RCC 7860 (cell line): ENCODE measurements around the gene FAM209A.
"Not testable (repeated sequence)": the region's sequence is repeated elsewhere in the genome, so short reads cannot be mapped to it uniquely, and the experiment has no call there.

ENCODE experiments used
- DNase-seq: peaks from one replicate; pipeline ENCODE4 v3.0.0-alpha.2; 2015; ENCODE audit warnings: low spot score
- FAIRE-seq: peaks from 2 replicates; lab custom pipeline; 2012; peaks lifted over from hg19 to GRCh38; lab: Jason Lieb, UNC

Gene FAM209A

GRCh38 chr20:56537997-56538396, 13.5 kb downstream of the FAM209A start:
- FAIRE-seq: no peak
- no peak for DNase-seq

GRCh38 chr20:56540415-56540814, 15.9 kb downstream of the FAM209A start:
- DNase-seq (peak; percentile 30), FAIRE-seq (no peak)

GRCh38 chr20:56542489-56543030, 18.0 kb downstream of the FAM209A start:
- DNase-seq (no peak), FAIRE-seq (no peak)

- FAIRE-seq (no peak), DNase-seq (no peak)
These were observed 27.0 kb downstream of the FAM209A start for GRCh38 chr20:56551571-56551970.

- FAIRE-seq (no peak), DNase-seq (no peak)
These were observed 28.5 kb downstream of the FAM209A start for GRCh38 chr20:56552911-56553629.

GRCh38 chr20:56554869-56555268, 30.3 kb downstream of the FAM209A start:
- DNase-seq (peak; percentile 90), FAIRE-seq (peak; percentile 38)

GRCh38 chr20:56558968-56559367, 34.4 kb downstream of the FAM209A start:
- FAIRE-seq: no peak
- no peak for DNase-seq

- FAIRE-seq, DNase-seq: not testable (repeated sequence)
These were observed 40.0 kb downstream of the FAM209A start for GRCh38 chr20:56564526-56564925.

GRCh38 chr20:56565511-56565910, 41.0 kb downstream of the FAM209A start:
- FAIRE-seq (no peak), DNase-seq (no peak)

GRCh38 chr20:56566621-56567020, 42.1 kb downstream of the FAM209A start:
- DNase-seq (peak; percentile 20), FAIRE-seq (no peak)

- FAIRE-seq: no peak
These were observed 46.3 kb downstream of the FAM209A start for GRCh38 chr20:56570832-56571231.

GRCh38 chr20:56572172-56572571, 47.6 kb downstream of the FAM209A start:
- FAIRE-seq: no peak
- DNase-seq: no peak

More at GRCh38 chr20:56570832-56571231, 46.3 kb downstream of the FAM209A start:
- no peak for DNase-seq

GRCh38 chr20:56573986-56574385, 49.4 kb downstream of the FAM209A start:
- FAIRE-seq (no peak), DNase-seq (no peak)

GRCh38 chr20:56574531-56575142, 50.1 kb downstream of the FAM209A start:
- no peak for DNase-seq

GRCh38 chr20:56575157-56575556, 50.6 kb downstream of the FAM209A start:
- FAIRE-seq (no peak), DNase-seq (no peak)

More at GRCh38 chr20:56574531-56575142, 50.1 kb downstream of the FAM209A start:
- no peak for FAIRE-seq
